PC-9 (cell line): Measurements from ENCODE around the gene SCN2B.

Source experiments
- EZH2 ChIP-seq: fragments of 200-600 bp; sonication (generic); IDR thresholded peaks from 2 replicates; pipeline ENCODE4 v1.8.0; 2017; ENCODE audit warnings: antibody characterized with exemption, low read depth
- TF ChIP-seq, protein P1 (sequence below): fragments of 200-600 bp; sonication (generic); conservative IDR thresholded peaks from 2 replicates; pipeline ENCODE4 v1.6.1; 2017; ENCODE audit warnings: mixed run types, antibody characterized with exemption, mild to moderate bottlenecking, moderate library complexity

DNA sequence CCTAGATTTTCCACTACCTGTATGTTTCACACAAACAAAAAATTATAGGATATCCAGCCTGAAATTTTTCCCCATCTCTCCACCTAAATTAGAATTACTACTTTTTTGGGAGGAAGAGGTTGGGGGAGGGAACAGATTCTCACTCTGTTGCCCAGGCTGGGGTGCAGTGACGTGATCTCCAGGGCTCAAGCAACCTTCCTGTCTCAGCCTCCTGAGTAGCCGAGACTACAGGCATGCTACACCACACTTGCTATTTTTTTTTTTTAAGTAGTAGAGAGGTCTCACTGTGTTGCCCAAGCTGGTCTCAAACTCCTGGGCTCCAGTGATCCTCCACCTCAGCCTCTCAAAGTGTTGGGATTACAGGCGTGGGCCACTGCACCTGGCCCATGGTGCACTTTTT, 38.8 kb upstream of the SCN2B start:
- TF ChIP-seq, protein P1, sequence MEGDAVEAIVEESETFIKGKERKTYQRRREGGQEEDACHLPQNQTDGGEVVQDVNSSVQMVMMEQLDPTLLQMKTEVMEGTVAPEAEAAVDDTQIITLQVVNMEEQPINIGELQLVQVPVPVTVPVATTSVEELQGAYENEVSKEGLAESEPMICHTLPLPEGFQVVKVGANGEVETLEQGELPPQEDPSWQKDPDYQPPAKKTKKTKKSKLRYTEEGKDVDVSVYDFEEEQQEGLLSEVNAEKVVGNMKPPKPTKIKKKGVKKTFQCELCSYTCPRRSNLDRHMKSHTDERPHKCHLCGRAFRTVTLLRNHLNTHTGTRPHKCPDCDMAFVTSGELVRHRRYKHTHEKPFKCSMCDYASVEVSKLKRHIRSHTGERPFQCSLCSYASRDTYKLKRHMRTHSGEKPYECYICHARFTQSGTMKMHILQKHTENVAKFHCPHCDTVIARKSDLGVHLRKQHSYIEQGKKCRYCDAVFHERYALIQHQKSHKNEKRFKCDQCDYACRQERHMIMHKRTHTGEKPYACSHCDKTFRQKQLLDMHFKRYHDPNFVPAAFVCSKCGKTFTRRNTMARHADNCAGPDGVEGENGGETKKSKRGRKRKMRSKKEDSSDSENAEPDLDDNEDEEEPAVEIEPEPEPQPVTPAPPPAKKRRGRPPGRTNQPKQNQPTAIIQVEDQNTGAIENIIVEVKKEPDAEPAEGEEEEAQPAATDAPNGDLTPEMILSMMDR = no peak
- TF ChIP-seq EZH2 = no peak
